ENCODE measurements around the gene STX18.

The STX18 gene

GRCh38 chr4:4374388-4375098 is 167.3 kb downstream of the STX18 start:
- no peak for DNase-seq

All from hematopoietic multipotent progenitor cell treated with erythropoietin and hydrocortisone succinate and interleukin-3 and kit ligand, for 8 days (in vitro differentiated cells).